HEK293 (cell line): ENCODE results near the gene AK3.

Source experiments
- CTCF ChIA-PET: fragments of 350-600 bp; formaldehyde crosslinking; extraction: SDS; loops from one replicate; lab custom pipeline; 2021; ENCODE audit warnings: antibody characterized with exemption; lab: Yijun Ruan, JAX
- POLR2A ChIA-PET: fragments of 300-600 bp; formaldehyde crosslinking; extraction: SDS; loops from one replicate; lab custom pipeline; 2020; ENCODE audit warnings: antibody characterized with exemption, inconsistent platforms; lab: Yijun Ruan, JAX
- H3K27ac ChIP-seq: fragments of 200-500 bp; sonication (Bioruptor generic); 2 replicates; pipeline ENCODE4 v1.5.1; 2014; ENCODE audit warnings: low read depth, low read length, control low read depth, inconsistent platforms; ENCODE audit errors: extremely low read depth
- H3K36me3 ChIP-seq, 2 experiments: fragments of 200-500 bp in 1 of 2; sonication (Bioruptor generic) in 1 of 2; 1 replicate in 1 of 2; 2 replicates in 1 of 2; pipeline ENCODE4 v1.5.1; 2014 to 2017; ENCODE audit warnings: inconsistent platforms in 2 of 2, low read length in 2 of 2; ENCODE audit not compliant: control insufficient read depth in 2 of 2, insufficient read depth in 1 of 2
- H3K4me1 ChIP-seq: fragments of 200-500 bp; sonication (Bioruptor generic); 2 replicates; pipeline ENCODE4 v1.5.1; 2014; ENCODE audit warnings: mild to moderate bottlenecking, low read length, inconsistent platforms; ENCODE audit not compliant: control insufficient read depth, insufficient read depth
- H3K4me3 ChIP-seq: 2 replicates; pipeline ENCODE4 v1.5.1; 2011; ENCODE audit warnings: low read depth, mild to moderate bottlenecking, control low read depth, low read length, moderate library complexity
- H3K9me3 ChIP-seq: fragments of 200-500 bp; sonication (Bioruptor generic); 2 replicates; pipeline ENCODE4 v1.5.1; 2014; ENCODE audit warnings: low read depth, low read length, inconsistent platforms; ENCODE audit not compliant: control insufficient read depth, insufficient read depth
- EGR2 ChIP-seq: fragments of 450-650 bp; formaldehyde crosslinking; IDR thresholded peaks from 2 replicates; pipeline ENCODE4 v1.5.1; 2016; ENCODE audit warnings: low read depth, missing biosample characterization, missing genetic modification characterization
- GLIS2 ChIP-seq: fragments of 450-650 bp; formaldehyde crosslinking; IDR thresholded peaks from 2 replicates; pipeline ENCODE4 v1.5.1; 2016; ENCODE audit warnings: missing biosample characterization, missing genetic modification characterization
- HOXD13 ChIP-seq: sonication (generic); formaldehyde crosslinking; IDR thresholded peaks from 2 replicates; pipeline ENCODE4 v1.8.0; 2022; ENCODE audit warnings: missing genetic modification reagents, borderline replicate concordance
- KLF10 ChIP-seq: fragments of 450-650 bp; IDR thresholded peaks from 2 replicates; pipeline ENCODE4 v1.5.1; 2018; ENCODE audit warnings: missing biosample characterization, mild to moderate bottlenecking, missing genetic modification characterization
- KLF7 ChIP-seq: fragments of 450-650 bp; formaldehyde crosslinking; IDR thresholded peaks from 2 replicates; pipeline ENCODE4 v1.5.1; 2016; ENCODE audit warnings: missing biosample characterization, missing genetic modification characterization, borderline replicate concordance
- SCRT1 ChIP-seq: fragments of 450-650 bp; formaldehyde crosslinking; IDR thresholded peaks from 2 replicates; pipeline ENCODE4 v1.5.1; 2016; ENCODE audit warnings: missing biosample characterization, missing genetic modification characterization, borderline replicate concordance
- SCRT2 ChIP-seq: fragments of 450-650 bp; formaldehyde crosslinking; IDR thresholded peaks from 2 replicates; pipeline ENCODE4 v1.5.1; 2016; ENCODE audit warnings: missing biosample characterization, missing genetic modification characterization
- SP2 ChIP-seq: fragments of 450-650 bp; formaldehyde crosslinking; IDR thresholded peaks from 2 replicates; pipeline ENCODE4 v1.5.1; 2016; ENCODE audit warnings: missing biosample characterization, missing genetic modification characterization
- ZFHX2 ChIP-seq: fragments of 450-650 bp; formaldehyde crosslinking; conservative IDR thresholded peaks from 2 replicates; pipeline ENCODE4 v1.5.1; 2016; ENCODE audit warnings: missing biosample characterization, missing genetic modification characterization
- ZNF121 ChIP-seq: fragments of 450-650 bp; formaldehyde crosslinking; IDR thresholded peaks from 2 replicates; pipeline ENCODE4 v1.5.1; 2016; ENCODE audit warnings: missing biosample characterization, missing genetic modification characterization
- ZNF175 ChIP-seq: fragments of 450-650 bp; formaldehyde crosslinking; IDR thresholded peaks from 2 replicates; pipeline ENCODE4 v1.5.1; 2016; ENCODE audit warnings: missing biosample characterization, missing genetic modification characterization
- ZNF214 ChIP-seq: fragments of 450-650 bp; formaldehyde crosslinking; IDR thresholded peaks from 2 replicates; pipeline ENCODE4 v1.5.1; 2017; ENCODE audit warnings: missing biosample characterization, mild to moderate bottlenecking, missing genetic modification characterization, borderline replicate concordance
- ZNF274 ChIP-seq, 2 experiments: fragments of 200-500 bp in 1 of 2; fragments of 450-650 bp in 1 of 2; sonication (Bioruptor generic) in 1 of 2; formaldehyde crosslinking in 1 of 2; IDR thresholded peaks; 2 replicates each; pipeline versions ENCODE4 v1.5.1 to v1.6.1; 2014 to 2016; ENCODE audit warnings: borderline replicate concordance in 1 of 2, inconsistent platforms in 1 of 2, low read length in 1 of 2, missing biosample characterization in 1 of 2, missing genetic modification characterization in 1 of 2
- ZNF366 ChIP-seq: fragments of 450-650 bp; formaldehyde crosslinking; conservative IDR thresholded peaks from 2 replicates; pipeline ENCODE4 v1.5.1; 2016; ENCODE audit warnings: missing biosample characterization, missing genetic modification characterization
- ZNF394 ChIP-seq: fragments of 450-650 bp; formaldehyde crosslinking; IDR thresholded peaks from 2 replicates; pipeline ENCODE4 v1.5.1; 2016; ENCODE audit warnings: missing biosample characterization, missing genetic modification characterization, mild to moderate bottlenecking, moderate library complexity, borderline replicate concordance
- ZNF473 ChIP-seq: fragments of 450-650 bp; formaldehyde crosslinking; IDR thresholded peaks from 2 replicates; pipeline ENCODE4 v1.5.1; 2017; ENCODE audit warnings: missing biosample characterization, missing genetic modification characterization
- ZNF548 ChIP-seq: fragments of 450-650 bp; formaldehyde crosslinking; IDR thresholded peaks from 2 replicates; pipeline ENCODE4 v1.5.1; 2016; ENCODE audit warnings: missing biosample characterization, missing genetic modification characterization
- ZNF623 ChIP-seq: fragments of 450-650 bp; formaldehyde crosslinking; IDR thresholded peaks from 2 replicates; pipeline ENCODE4 v1.5.1; 2016; ENCODE audit warnings: missing biosample characterization, missing genetic modification characterization
- ZNF629 ChIP-seq: fragments of 450-650 bp; formaldehyde crosslinking; IDR thresholded peaks from 2 replicates; pipeline ENCODE4 v1.5.1; 2017; ENCODE audit warnings: missing biosample characterization, missing genetic modification characterization
- ZNF670 ChIP-seq: fragments of 450-650 bp; formaldehyde crosslinking; IDR thresholded peaks from 2 replicates; pipeline ENCODE4 v1.5.1; 2016; ENCODE audit warnings: missing biosample characterization, missing genetic modification characterization, low read depth
- ZNF677 ChIP-seq: fragments of 450-650 bp; IDR thresholded peaks from 2 replicates; pipeline ENCODE4 v1.5.0; 2018; ENCODE audit warnings: missing biosample characterization, mild to moderate bottlenecking, missing genetic modification characterization, moderate library complexity
- ZSCAN16 ChIP-seq: fragments of 450-650 bp; formaldehyde crosslinking; IDR thresholded peaks from 2 replicates; pipeline ENCODE4 v1.5.1; 2016; ENCODE audit warnings: missing biosample characterization, missing genetic modification characterization
- TF ChIP-seq, protein P1 (sequence below): fragments of 450-650 bp; formaldehyde crosslinking; IDR thresholded peaks from 2 replicates; pipeline ENCODE4 v1.5.1; 2016; ENCODE audit warnings: missing biosample characterization, missing genetic modification characterization
- TF ChIP-seq, protein P2 (sequence below): fragments of 450-650 bp; formaldehyde crosslinking; IDR thresholded peaks from 2 replicates; pipeline ENCODE4 v1.5.1; 2016; ENCODE audit warnings: missing biosample characterization, missing genetic modification characterization
- TF ChIP-seq, protein P3 (sequence below): fragments of 450-650 bp; formaldehyde crosslinking; IDR thresholded peaks from 2 replicates; pipeline ENCODE4 v1.5.1; 2016; ENCODE audit warnings: missing biosample characterization, missing genetic modification characterization
- TF ChIP-seq, protein P4 (sequence below): fragments of 450-650 bp; formaldehyde crosslinking; IDR thresholded peaks from 2 replicates; pipeline ENCODE4 v1.5.1; 2016; ENCODE audit warnings: missing biosample characterization, missing genetic modification characterization
- TF ChIP-seq, protein P5 (sequence below): fragments of 450-650 bp; formaldehyde crosslinking; IDR thresholded peaks from 2 replicates; pipeline ENCODE4 v1.5.1; 2016; ENCODE audit warnings: missing biosample characterization, missing genetic modification characterization

AK3 gene

DNA sequence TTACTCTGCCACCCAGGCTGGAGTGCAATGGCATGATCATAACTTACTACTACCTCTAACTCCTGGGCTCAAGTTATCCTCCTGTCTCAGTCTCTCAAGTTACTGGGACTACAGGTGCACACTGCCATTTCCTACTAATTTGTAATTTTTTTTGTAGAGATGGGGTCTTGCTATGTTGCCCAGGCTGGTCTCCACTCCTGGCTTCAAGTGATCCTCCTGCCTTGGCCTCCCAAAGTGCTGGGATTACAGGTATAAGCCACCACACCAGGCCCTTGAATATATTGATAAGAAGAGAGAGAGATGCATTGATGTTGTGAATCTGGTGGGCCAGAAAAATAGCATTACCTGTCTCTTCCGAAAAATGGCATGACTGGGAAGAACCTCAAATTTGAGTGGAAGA lies 30.8 kb upstream of the AK3 start:
- ChIA-PET POLR2A (interaction anchor here (0.7 kb wide), 1 partner anchor 175 kb away, joined by 3 read pairs; no protein-coding TSS in a partner anchor), CTCF (interaction anchor here (0.6 to 1.6 kb wide), 3 partner anchors 9 to 22 kb away, joined by 4 to 12 read pairs (median 4); no protein-coding TSS in a partner anchor)
- no peak for TF ChIP-seq ZNF623 (tag by site-specific recombination)
- no peak for TF ChIP-seq ZNF548 (tag by site-specific recombination)
- no peak for TF ChIP-seq SCRT2 (tag by site-specific recombination)
- TF ChIP-seq, protein P1, sequence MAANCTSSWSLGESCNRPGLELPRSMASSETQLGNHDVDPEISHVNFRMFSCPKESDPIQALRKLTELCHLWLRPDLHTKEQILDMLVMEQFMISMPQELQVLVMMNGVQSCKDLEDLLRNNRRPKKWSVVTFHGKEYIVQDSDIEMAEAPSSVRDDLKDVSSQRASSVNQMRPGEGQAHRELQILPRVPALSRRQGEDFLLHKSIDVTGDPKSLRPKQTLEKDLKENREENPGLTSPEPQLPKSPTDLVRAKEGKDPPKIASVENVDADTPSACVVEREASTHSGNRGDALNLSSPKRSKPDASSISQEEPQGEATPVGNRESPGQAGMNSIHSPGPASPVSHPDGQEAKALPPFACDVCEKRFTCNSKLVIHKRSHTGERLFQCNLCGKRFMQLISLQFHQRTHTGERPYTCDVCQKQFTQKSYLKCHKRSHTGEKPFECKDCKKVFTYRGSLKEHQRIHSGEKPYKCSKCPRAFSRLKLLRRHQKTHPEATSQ, result no peak
- no peak for TF ChIP-seq KLF10
- TF ChIP-seq, protein P2, sequence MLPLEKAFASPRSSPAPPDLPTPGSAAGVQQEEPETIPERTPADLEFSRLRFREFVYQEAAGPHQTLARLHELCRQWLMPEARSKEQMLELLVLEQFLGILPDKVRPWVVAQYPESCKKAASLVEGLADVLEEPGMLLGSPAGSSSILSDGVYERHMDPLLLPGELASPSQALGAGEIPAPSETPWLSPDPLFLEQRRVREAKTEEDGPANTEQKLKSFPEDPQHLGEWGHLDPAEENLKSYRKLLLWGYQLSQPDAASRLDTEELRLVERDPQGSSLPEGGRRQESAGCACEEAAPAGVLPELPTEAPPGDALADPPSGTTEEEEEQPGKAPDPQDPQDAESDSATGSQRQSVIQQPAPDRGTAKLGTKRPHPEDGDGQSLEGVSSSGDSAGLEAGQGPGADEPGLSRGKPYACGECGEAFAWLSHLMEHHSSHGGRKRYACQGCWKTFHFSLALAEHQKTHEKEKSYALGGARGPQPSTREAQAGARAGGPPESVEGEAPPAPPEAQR (tag by site-specific recombination), result no peak
- TF ChIP-seq SCRT1, result no peak
- no peak for TF ChIP-seq ZFHX2 (tag by site-specific recombination)
- TF ChIP-seq, protein P3, sequence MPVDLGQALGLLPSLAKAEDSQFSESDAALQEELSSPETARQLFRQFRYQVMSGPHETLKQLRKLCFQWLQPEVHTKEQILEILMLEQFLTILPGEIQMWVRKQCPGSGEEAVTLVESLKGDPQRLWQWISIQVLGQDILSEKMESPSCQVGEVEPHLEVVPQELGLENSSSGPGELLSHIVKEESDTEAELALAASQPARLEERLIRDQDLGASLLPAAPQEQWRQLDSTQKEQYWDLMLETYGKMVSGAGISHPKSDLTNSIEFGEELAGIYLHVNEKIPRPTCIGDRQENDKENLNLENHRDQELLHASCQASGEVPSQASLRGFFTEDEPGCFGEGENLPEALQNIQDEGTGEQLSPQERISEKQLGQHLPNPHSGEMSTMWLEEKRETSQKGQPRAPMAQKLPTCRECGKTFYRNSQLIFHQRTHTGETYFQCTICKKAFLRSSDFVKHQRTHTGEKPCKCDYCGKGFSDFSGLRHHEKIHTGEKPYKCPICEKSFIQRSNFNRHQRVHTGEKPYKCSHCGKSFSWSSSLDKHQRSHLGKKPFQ (tag by site-specific recombination), result no peak
- no peak for TF ChIP-seq SP2 (tag by site-specific recombination)
- no peak for TF ChIP-seq EGR2 (tag by site-specific recombination)
- no peak for TF ChIP-seq ZNF629 (tag by site-specific recombination)
- TF ChIP-seq, protein P4, sequence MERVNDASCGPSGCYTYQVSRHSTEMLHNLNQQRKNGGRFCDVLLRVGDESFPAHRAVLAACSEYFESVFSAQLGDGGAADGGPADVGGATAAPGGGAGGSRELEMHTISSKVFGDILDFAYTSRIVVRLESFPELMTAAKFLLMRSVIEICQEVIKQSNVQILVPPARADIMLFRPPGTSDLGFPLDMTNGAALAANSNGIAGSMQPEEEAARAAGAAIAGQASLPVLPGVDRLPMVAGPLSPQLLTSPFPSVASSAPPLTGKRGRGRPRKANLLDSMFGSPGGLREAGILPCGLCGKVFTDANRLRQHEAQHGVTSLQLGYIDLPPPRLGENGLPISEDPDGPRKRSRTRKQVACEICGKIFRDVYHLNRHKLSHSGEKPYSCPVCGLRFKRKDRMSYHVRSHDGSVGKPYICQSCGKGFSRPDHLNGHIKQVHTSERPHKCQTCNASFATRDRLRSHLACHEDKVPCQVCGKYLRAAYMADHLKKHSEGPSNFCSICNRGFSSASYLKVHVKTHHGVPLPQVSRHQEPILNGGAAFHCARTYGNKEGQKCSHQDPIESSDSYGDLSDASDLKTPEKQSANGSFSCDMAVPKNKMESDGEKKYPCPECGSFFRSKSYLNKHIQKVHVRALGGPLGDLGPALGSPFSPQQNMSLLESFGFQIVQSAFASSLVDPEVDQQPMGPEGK (tag by site-specific recombination), result no peak
- no peak for TF ChIP-seq ZNF473
- no peak for TF ChIP-seq ZSCAN16 (tag by site-specific recombination)
- no peak for TF ChIP-seq ZNF175 (tag by site-specific recombination)
- no peak for TF ChIP-seq ZNF274 (IDR thresholded peaks at IDR 0.05; ENCODE audit: low read length)
- TF ChIP-seq ZNF274 (tag by site-specific recombination; IDR thresholded peaks at IDR 0.05; ENCODE audit: borderline replicate concordance), result no peak
- no peaks in the 10 kb centered on the region for H3K36me3 ChIP-seq
- H3K4me1 ChIP-seq, result no peaks in the 10 kb centered on the region
- no peak overlapping the region for H3K27ac ChIP-seq
- H3K9me3 ChIP-seq, result no peaks in the 10 kb centered on the region
- no peak overlapping the region for H3K4me3 ChIP-seq

DNA sequence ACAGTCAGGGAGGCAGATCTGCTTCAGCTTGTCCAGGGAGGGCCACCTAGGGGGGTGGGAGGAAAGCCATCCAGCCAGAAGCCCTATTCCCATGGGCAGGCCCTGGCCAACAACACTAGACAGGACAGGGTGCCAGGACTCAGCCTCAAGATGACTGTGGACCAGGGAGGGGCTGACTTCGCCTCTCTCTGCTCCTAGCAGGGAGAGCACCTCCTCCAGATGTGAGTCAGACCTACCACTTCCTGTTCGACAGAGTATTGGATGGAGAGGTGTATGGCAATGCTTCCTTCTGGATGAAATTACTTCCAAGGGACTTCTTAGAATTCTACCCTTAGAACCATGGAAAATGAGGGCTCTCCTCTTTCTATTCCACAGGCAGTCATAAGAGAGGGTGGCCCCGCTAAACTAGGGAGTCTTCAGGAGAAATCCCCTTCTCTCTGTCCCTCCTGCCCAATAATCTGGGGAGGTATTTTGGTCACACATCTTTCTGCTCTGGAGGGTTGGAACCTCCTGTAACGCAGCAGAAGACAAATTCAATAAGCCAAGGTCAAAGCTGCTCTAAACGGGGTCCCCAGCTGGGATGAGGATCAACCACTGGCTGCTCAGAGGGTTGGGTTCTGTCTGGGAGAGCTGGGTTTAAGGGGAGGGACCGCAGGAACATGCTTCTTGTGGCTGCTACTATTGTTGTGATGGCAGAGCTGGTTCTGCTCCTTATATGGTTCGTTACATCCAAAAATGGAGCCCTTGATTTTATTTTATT lies 28.5 kb upstream of the AK3 start:
- H3K36me3 ChIP-seq, result no peaks in the 10 kb centered on the region
- H3K4me3 ChIP-seq, result no peak overlapping the region
- H3K4me1 ChIP-seq, result no peaks in the 10 kb centered on the region
- H3K9me3 ChIP-seq, result no peaks in the 10 kb centered on the region
- no peak overlapping the region for H3K27ac ChIP-seq
- ChIA-PET POLR2A (no interaction called here), CTCF (interaction anchor here (0.6 to 1.2 kb wide), 4 partner anchors 9 to 219 kb away, joined by 3 to 8 read pairs (median 4); no protein-coding TSS in a partner anchor)
- TF ChIP-seq ZNF366 (no peak), ZNF394 (tag by site-specific recombination) (no peak), ZNF677 (tag by site-specific recombination) (no peak), GLIS2 (tag by site-specific recombination) (no peak), ZNF214 (tag by site-specific recombination) (no peak), ZNF175 (tag by site-specific recombination) (no peak), ZNF121 (tag by site-specific recombination) (no peak), HOXD13 (CRISPR knock-in tag) (no peak), KLF7 (tag by site-specific recombination) (no peak), KLF10 (no peak), ZNF670 (tag by site-specific recombination) (no peak)
- TF ChIP-seq, protein P5, sequence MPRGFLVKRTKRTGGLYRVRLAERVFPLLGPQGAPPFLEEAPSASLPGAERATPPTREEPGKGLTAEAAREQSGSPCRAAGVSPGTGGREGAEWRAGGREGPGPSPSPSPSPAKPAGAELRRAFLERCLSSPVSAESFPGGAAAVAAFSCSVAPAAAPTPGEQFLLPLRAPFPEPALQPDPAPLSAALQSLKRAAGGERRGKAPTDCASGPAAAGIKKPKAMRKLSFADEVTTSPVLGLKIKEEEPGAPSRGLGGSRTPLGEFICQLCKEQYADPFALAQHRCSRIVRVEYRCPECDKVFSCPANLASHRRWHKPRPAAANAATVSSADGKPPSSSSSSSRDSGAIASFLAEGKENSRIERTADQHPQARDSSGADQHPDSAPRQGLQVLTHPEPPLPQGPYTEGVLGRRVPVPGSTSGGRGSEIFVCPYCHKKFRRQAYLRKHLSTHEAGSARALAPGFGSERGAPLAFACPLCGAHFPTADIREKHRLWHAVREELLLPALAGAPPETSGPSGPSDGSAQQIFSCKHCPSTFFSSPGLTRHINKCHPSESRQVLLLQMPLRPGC (tag by site-specific recombination), result no peak
